T-helper 2 cell treated with Interferon-gamma antibody and Interleukin-4, amounts not matched to agents 100 ng/mL and 5 ng/mL, for 36 hours (primary cell): ENCODE measurements around the gene TMEM123. TPM values are rescaled to one million over a fixed set of nuclear protein-coding genes. Genes with fewer than 3 reads are reported as not detected.

ENCODE experiments used
- intact Hi-C: fragments of 100-400 bp; cut with micrococcal nuclease; formaldehyde crosslinking; loops from one replicate; pipeline ENCODE4 v1.15.1; 2023
- total RNA-seq: library from RNA; stranded (reverse); gene quantifications from 2 replicates; pipeline ENCODE4 v1.2.3, GENCODE V29; 2022

The TMEM123 gene
- total RNA-seq, 1 donor from 2014 or later: 380 TPM

DNA sequence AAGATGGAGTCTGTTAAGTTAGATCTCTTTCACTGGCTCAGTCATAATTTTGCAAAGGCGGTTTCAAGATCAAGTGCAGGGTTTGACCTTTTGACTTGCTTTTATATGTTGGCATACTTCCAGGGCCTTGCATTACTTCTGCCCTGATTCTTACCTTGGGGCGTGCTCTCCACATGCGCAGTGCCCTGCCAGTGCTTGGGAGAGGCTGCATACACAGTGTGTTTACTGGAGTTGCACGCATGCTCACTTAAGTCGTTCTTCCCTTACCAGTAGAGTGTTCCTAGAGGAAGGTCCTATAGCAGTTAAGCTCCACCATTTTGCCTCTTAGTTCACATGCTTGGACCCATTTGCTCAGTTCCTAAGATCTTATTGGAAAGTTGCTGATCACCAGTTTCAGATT lies 21.0 kb upstream of the TMEM123 start:
- intact Hi-C loops: loop anchor here (2.0 kb wide), 1 partner anchor 13 kb away; no protein-coding TSS in a partner anchor

DNA sequence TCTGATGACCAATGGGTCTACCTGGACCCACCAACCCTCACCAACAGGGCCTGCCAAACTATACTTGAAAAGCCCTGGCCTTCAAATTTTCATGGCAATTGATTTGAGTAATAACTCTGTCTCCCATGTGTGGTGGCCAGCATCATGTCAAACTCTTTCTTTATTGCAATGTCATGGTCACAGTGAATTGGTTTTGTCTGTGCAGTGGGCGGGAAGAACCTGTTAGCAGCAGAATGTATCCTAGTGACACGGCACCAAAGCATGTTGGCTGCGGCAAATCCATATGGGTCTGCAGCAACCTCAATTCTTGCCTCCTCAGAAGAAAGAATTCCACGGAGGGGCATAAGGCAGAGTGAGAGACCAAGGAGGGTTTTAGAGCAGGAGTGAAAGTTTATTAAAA lies 19.6 kb upstream of the TMEM123 start:
- intact Hi-C loops: loop anchor here (2.0 kb wide), 1 partner anchor 15 kb away; no protein-coding TSS in a partner anchor

DNA sequence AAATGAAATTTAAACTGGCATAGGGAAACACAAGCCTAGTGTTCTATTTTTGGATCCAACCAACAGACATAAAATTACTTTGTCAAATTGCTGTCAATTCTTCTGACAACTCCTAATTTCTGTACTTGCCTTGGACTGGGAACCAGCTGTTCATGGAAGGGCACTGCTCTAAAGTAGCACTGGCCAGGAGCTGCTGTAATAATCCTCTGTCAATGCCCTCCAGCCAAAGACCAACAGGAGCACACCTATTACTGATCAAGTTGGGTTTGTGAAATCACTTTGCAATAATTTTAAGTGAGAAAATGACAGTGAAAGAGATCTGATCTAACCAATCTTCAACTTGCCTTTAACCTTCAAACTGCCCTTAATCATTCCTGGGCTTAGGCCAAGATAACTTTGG lies 18.9 kb upstream of the TMEM123 start:
- intact Hi-C loops: no loop called here

DNA sequence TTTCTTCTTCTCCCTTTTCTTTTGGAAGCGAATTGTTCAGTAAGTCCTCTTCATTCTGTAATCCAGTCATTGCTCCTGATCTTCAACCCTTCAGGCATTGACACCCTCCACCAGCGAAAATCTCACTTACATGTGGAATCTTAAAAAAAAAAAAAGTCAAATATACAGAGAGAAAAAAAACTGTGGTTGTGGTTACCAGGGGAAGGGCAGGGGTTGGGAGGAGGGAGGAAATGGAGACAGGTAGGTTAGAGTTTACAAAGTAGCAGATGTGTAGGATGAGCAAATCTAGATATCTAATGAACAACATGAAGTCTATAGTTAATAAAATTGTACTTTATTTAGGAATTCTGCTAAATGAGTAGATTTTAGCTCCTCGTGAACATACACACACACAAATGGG lies 17.7 kb upstream of the TMEM123 start:
- intact Hi-C loops: no loop called here

DNA sequence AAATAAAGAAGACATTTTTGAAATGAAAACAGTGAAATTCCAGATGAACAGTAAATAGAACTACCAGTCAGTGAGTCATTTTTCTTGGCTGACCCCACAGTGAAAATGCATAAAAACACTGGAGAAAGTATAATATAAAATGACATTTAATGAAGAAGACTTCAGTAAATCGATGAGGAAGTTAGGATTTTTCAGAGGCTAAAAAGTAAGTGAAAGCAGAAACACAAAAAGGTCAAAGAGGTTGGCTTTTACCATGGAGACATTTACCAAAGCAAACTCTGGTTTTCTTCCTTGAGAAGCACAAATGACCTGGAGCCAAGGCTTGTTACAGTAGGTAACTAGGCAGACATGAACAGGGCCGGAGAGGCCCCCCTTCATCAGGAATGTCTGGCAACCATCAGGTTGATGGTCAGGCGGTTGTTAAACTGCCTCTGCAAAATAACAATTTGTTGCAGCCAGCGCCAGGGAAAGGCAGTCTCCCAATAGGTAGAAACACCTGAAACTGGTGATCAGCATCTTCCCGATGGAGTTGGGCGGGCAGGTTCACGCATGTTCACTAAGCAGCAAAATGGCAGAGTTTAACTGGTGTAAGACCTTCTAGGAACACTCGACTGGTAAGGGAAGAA lies 16.7 kb upstream of the TMEM123 start:
- intact Hi-C loops: no loop called here

DNA sequence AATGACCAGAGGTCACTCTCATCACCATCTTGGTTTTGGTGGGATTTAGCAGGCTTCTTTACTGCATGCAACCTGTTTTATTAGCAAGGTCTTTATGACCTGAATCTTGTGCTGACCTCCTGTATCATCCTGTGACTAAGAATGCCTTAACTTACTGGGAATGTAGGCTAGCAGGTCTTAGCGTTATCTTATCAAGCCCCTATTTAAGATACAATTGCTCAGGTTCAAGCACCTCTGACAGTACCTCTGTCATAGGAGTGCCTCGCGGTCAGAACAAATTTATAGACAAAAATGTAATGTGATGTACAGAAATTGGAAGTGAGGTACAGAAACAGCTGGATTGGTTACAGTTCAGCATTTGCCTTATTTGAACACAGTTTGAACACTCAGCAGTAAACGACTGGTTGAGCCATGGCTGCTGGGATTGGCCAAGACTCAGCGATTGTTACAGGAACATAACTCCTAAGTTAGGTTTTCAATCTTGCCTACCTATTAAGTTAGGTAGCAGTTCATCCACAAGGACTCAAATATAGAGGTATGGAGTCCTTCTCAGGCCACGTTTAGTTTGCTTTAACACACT lies 16.1 kb upstream of the TMEM123 start:
- intact Hi-C loops: no loop called here

DNA sequence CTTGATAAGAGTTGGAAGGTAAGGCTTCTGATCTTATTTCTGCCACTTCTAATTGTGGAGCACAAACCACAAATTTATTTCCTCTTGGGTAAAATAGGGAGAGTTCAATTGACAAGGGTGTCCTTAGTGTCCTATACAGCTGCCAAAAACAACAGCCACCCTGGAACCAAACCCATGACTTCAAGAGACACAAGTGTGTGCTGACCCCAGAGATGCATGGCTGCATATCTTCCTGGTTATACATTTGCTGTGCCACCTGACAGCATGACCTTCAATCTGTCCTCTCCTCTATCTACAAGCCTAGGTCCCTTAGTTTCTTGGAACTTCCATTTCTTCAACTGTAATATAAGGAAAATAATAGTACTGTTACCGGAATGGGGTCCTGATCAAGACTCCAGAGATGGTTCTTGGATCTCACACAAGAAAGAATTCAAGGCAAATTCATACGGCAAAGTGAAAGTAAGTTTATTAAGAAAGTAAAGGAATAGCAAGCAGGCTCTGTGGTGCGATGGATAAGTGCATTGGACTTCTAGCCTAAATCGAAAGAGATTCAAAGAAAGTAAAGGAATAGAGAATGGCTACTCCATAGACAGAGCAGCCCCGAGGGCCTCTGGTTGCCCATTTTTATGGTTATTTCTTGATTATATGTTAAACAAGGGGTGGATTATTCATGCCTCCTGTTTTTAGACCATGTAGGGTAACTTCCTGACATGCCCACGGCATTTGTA lies 15.5 kb upstream of the TMEM123 start:
- intact Hi-C loops: no loop called here

DNA sequence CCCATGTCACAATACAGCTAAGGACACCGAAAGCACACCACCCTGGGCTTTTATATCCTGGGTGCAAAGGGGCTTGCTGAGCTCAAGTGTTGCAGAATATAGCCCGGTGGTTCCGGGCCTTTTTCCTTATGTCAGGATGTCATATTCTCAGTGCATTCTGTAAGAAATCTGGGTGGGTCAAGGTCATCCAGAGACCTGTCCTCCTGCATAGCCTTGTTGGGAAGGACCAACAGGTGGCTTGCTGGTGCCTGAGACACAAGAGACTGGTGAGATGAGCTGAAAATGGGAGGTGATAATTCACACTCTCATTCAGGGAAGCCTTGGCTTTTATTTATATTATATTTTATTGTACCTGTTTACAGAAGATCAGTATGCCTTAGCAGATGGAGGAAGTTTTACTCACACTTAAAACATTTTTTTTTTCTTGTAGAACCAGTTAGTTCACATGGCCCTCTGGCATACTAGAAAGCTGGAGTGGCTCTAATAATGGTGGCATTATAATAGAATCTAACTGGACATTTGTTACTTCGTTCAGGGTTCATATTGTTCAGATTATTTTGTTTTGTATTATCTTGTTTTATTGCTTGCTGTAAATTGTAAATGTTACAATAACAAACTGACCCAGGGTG lies 14.6 kb upstream of the TMEM123 start:
- intact Hi-C loops: no loop called here

DNA sequence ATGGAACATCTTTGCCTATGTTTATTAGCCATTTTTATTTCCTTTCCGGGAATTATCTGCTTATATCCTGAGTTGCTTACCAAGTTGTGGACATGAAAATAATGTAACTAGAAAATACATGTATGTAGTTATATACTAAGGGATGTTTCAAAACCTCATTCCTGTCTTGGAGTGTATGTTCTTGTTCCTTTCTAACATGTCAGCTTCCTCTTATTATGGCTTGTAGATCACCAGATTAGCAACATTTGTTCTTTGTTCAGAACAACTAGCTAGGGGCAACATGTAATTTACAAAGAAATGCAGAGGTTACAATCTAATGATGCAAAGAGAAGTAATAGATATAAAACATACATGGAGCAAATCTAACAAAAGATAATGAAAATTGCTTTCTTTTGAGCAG lies 13.1 kb upstream of the TMEM123 start:
- intact Hi-C loops: no loop called here

DNA sequence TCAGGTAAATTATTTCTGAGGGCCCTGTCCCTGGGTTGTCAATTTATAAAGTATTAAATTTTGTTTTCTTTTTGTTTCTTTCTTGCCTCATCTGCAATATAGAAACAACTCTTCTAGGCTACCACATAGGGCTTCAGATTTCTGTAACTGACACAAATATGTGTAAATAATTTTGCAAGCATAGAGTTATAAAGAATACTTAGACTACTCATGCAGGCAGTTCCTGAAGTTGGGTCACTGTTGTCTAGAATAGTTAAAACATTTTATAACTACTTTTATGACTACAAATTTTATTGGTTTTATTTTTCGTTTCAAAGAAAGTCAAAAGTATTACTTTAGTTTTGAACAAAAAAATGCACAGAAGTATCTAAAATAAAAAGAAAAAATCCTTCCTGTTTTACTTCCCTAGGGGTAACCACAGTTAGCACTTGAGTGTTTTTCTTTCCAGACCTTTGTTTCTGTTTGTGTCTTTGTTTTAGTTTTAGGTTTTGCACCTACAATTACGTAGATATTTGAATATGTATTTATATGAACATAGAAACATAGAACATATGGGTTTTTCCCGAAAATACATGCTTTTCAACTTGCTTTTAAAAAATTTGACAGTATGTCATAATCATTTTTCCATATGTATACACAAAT lies 12.4 kb upstream of the TMEM123 start:
- intact Hi-C loops: no loop called here

DNA sequence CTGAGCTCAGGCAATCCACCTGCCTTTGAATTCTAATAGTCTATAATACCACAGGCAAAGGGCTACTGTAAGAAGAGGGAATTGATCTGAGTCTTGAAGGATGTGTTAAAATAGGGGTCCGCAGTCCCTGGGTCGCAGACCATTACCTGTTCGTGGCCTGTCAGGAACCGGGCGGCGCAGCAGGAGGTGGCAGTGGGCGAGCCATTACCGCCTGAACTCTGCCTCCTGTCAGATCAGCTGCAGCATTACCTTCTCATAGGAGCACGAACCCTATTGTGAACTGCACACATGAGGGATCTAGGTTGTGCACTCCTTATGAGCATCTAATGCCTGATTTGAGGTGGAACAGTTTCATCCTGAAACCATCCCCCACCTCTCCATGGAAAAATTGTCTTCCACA lies 11.5 kb upstream of the TMEM123 start:
- intact Hi-C loops: no loop called here

DNA sequence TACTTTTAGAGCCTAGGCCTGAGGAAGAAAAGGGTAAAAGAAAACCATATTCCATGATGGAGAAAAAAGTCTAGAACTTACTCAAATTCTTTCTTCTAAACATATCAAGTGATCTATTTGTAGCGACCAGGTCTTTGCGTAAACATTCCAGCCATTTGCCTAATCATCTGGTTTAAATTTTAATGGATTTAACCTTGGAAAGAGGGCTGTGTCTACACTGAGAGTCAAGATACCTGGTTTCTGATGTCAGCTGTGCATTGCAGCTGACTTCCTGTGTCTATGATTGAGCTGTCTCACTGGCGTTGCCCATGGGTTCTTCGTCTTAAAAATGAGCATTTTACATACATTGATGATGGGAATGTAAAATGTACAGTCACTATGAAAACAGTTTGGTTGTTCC lies 10.0 kb upstream of the TMEM123 start:
- intact Hi-C loops: no loop called here

DNA sequence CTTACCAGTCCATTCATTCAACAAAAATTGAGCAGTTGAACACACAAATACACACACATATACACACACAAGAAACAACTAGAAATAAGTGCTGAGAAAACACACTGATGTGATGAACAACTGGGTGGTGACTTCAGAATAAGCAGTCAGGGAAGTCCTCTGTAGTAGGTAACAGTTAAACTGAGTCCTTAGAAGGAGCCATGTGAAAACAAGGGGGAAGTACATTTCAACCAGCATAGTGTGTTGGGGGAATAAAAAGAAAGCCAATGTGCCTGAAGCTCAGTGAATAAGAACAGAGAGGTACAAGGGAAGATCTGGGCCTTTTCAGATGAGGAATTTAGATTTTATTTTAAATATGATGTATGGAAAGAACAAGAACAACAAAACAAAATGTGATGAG lies 6.8 kb upstream of the TMEM123 start:
- intact Hi-C loops: loop anchor here (10.0 kb wide), 1 partner anchor 575 kb away; no protein-coding TSS in a partner anchor

DNA sequence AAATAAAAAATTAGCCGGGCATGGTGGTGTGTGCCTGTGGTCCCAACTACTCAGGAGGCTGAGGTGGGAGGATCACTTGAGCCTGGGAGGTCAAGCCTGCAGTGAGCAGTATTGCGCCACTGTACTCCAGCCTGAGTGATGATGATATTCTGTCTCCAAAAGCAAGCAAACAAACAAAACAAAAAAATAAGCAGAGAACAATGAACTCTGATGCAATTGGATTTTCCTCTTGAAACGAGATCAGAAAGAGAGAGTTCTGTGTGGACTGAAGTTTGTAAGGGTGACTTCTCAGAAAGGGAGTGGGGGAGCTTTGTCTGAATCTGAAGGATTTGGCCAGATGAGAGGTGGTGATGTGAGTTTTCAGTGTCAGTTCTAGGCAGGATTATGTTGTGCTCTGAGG lies 6.0 kb upstream of the TMEM123 start:
- intact Hi-C loops: loop anchor here (10.0 kb wide), 1 partner anchor 576 kb away; no protein-coding TSS in a partner anchor

DNA sequence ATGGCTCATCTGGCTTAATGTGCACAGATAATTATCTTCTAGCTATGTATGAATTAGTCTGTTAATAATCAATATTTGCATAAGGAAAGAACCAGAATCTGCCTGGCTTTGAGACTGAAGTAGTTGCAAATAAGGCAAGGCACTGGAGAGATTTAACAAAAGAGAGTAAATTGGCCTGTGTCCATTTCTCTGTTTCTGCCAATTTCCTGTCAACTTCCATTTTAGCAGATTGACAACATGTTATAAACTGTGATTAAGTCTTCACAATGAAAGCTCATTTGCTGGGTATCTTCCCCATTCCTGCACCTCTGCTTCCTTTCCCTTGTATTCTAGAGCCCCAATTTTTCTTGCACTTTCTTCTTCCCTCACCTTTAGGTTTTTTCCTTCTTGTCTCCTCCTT lies 5.3 kb upstream of the TMEM123 start:
- intact Hi-C loops: loop anchor here (10.0 kb wide), 1 partner anchor 577 kb away; no protein-coding TSS in a partner anchor

DNA sequence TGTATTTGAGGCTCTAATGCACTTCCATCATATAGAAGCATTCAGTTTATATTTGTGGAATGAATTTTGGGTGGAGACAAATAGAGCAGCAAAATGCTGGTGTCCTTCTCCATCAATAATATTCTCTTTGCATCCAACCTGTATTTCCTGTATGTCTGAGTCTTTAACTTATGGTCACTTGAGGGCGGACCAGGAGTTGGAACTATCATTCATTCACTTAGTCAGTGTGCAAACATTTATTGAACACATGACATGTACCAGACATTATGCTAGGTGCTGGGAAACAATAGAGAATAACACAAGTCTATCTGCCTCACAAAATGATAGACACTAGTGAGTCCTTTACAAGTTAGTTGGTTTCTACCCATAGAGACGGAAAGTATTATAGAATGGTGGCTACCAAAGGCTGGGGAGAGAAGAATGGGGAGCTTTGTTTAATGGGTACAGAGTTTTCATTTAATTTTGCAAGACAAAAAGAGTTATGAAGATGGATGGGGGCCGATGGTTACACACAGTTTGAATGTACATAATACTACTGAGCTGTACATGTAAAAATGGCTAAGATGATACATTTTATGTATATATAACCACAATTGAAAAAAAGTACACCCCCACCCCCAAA lies 4.6 kb upstream of the TMEM123 start:
- intact Hi-C loops: loop anchor here (10.0 kb wide), 1 partner anchor 578 kb away; no protein-coding TSS in a partner anchor

DNA sequence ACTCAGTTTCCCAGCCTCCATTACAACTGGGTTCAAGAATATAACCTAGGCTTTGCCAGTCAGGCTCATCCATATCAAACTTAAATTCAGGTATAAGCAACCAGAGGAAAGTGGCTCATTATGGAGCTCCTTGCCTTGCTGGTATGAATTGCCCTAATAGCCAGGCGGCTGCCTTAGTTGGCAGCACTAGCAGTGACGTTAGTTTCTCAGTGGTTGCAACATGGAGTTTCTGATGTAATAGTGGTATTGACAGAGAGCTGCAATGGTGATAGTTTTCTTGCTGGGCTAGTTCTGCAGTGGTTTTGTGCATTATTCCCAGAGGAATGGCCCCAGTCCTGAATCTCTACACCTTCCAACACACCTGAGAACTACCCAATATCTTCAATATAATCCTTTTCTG lies 3.8 kb upstream of the TMEM123 start:
- intact Hi-C loops: loop anchor here (10.0 kb wide), 1 partner anchor 578 kb away; no protein-coding TSS in a partner anchor

DNA sequence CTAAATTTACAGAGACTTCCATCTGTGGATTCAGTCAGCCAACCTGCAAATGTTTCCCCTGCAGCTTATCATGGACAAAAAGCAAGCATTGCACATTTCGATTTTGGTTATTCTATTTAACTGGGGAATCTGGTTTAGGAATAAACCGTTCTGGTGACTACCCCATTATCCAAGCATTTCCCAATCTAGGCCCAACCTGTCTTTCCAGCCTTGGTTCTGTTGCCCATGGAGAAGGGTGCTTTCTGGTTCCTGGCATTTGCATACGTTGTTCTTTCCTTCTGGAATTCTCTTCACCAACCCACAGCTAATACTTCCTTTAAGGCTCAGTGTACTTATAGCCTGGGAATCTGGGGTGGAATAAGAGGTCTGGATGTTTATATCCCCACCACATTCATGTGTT lies 1.4 kb upstream of the TMEM123 start:
- intact Hi-C loops: loop anchor here (1.0 to 10.0 kb wide), 5 partner anchors 23 to 581 kb away; partner anchors contain the start of gene CEP126

DNA sequence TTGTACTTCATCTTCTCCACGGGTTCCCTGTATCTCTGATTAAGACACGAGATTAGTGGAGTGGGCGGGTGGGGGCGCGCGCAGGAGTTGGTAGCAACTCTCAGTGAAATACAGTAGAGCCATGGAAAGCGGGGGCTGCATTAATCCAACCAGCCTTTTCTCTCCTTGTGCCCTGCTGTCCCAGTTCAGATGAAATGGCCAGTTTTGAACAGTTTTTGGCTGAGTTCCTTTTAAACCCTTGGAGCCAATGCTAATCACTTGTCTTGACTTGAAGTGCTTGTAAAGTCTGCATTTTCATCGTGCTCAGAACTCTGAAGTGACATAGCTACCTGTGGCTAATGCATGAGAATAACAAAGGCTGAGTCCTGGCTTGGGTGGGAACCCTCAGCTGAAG lies 734 bp upstream of the TMEM123 start:
- intact Hi-C loops: loop anchor here (1.0 to 10.0 kb wide), 5 partner anchors 24 to 582 kb away; partner anchors contain the start of gene CEP126

DNA sequence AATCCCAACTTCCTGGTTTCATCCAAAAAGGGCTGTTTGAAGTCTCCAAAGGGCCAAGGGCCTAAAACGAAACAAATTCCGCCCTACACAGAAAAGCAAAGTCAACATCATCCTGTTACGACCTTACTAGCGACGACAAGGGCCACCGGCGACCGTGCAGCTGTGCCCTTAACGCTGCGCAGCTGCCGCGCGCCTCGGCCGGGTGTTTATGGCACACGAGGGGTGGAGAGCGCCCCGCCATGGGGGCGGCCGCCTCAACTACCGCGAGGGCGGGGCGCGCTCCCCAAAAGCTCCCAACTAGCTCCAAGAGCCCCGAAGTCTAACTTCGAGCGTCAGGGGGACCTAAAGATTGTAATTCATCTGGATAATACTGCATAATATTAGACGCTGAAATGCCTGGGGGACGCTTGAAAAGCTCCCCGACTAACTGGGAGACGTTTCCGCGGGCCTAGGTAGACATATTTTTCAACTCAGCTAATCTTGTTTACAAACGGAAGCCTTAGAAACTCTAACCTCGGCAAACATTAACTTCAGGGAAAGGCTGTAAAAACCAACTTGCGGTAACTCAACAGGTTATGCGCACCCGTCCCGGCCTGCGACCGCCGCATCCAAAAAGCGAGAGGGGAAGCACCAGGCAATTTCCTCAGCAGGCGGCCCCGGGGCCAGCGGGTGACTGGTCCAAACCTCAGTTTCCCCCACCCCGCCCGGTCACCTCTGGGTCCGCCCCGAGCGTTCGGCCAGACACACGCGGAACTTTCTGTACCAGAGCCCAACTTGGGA lies 694 bp downstream of the TMEM123 start:
- intact Hi-C loops: loop anchor here (1.0 to 10.0 kb wide), 8 partner anchors 25 to 583 kb away; partner anchors contain the start of genes BIRC2, BIRC3 and CEP126
